SK-N-SH (cell line): Measurements from ENCODE around the gene MGME1.

ENCODE experiments used
- CTCF ChIP-seq: fragments of 200-600 bp; sonication (generic); IDR thresholded peaks from 2 replicates; pipeline ENCODE4 v1.6.1; 2017; ENCODE audit warnings: antibody characterized with exemption, mild to moderate bottlenecking, moderate library complexity
- EP300 ChIP-seq, 2 experiments: IDR thresholded peaks; 2 replicates each; pipeline versions ENCODE4 v1.4.0 to v1.6.1; 2012; ENCODE audit warnings: borderline replicate concordance in 1 of 2, low read depth in 1 of 2, low read length in 1 of 2
- FOXM1 ChIP-seq: IDR thresholded peaks from 2 replicates; pipeline ENCODE4 v1.4.0; 2012; ENCODE audit warnings: low read depth, mild to moderate bottlenecking

DNA sequence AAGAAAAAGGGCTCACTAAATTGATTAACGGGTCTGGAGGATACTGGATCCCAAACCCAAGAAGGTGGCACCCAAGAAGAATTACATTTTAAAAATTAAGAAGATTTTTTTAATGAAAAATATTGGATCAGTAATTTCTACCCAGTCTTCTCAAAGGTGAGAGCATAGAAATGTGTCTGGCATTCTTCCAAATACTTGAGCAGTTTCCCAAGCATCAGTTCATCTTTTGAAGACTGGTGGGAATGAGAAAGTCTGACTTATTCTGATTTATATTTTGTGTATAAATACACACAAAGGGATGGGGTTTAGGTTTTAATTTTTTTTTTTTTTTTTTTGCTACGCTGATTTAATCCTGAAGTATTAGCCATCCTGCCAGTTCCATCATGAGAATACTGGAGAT, 3.3 kb downstream of the MGME1 start:
- TF ChIP-seq FOXM1 (no peak), CTCF (no peak), EP300 (IDR thresholded peaks at IDR 0.05; ENCODE audit: borderline replicate concordance in 1 of 2, low read depth in 1 of 2, low read length in 1 of 2) (no peak)
